ENCODE measurements around the gene CCDC6.
"Not testable (repeated sequence)": the region's sequence is repeated elsewhere in the genome, so short reads cannot be mapped to it uniquely, and the experiment has no call there.

Gene CCDC6

GRCh38 chr10:59805014-59805413 lies 101.3 kb downstream of the CCDC6 start:
- DNase-seq: peak; percentile 2

GRCh38 chr10:59804220-59804619 lies 102.1 kb downstream of the CCDC6 start:
- no peak for DNase-seq

GRCh38 chr10:59803714-59804113 lies 102.6 kb downstream of the CCDC6 start:
- DNase-seq: no peak

- no peak for DNase-seq
Observed at GRCh38 chr10:59801171-59801570, 105.2 kb downstream of the CCDC6 start.

- no peak for DNase-seq
Observed at GRCh38 chr10:59799421-59799820, 106.9 kb downstream of the CCDC6 start.

GRCh38 chr10:59793919-59794318 lies 112.4 kb downstream of the CCDC6 start:
- DNase-seq: no peak

GRCh38 chr10:59792812-59793211 lies 113.5 kb downstream of the CCDC6 start:
- DNase-seq: no peak

- no peak for DNase-seq
Observed at GRCh38 chr10:59791601-59792000, 114.8 kb downstream of the CCDC6 start.

GRCh38 chr10:59790080-59790479 lies 116.3 kb downstream of the CCDC6 start:
- DNase-seq: not testable (repeated sequence)

GRCh38 chr10:59788914-59789313 lies 117.4 kb downstream of the CCDC6 start:
- DNase-seq: not testable (repeated sequence)

GRCh38 chr10:59787032-59787431 lies 119.3 kb downstream of the CCDC6 start:
- not testable (repeated sequence) for DNase-seq

GRCh38 chr10:59785476-59785875 lies 120.9 kb downstream of the CCDC6 start:
- DNase-seq: not testable (repeated sequence)

GRCh38 chr10:59781511-59781910 lies 124.8 kb downstream of the CCDC6 start:
- no peak for DNase-seq

GRCh38 chr10:59779756-59780533 lies 126.4 kb downstream of the CCDC6 start:
- DNase-seq: no peak

GRCh38 chr10:59774451-59774850 lies 131.9 kb downstream of the CCDC6 start:
- DNase-seq: no peak

GRCh38 chr10:59773088-59773487 lies 133.3 kb downstream of the CCDC6 start:
- no peak for DNase-seq

GRCh38 chr10:59771162-59771807 lies 135.1 kb downstream of the CCDC6 start:
- DNase-seq: no peak

GRCh38 chr10:59770689-59771088 lies 135.7 kb downstream of the CCDC6 start:
- DNase-seq: no peak

- DNase-seq: no peak
Observed at GRCh38 chr10:59762505-59762904, 143.9 kb downstream of the CCDC6 start.

- DNase-seq: peak; percentile 12
Observed at GRCh38 chr10:59757966-59758365, 148.4 kb downstream of the CCDC6 start.

GRCh38 chr10:59754951-59755350 lies 151.4 kb downstream of the CCDC6 start:
- no peak for DNase-seq

- DNase-seq: no peak
Observed at GRCh38 chr10:59753267-59753666, 153.1 kb downstream of the CCDC6 start, which contains the start of gene MRLN. TSS of gene MRLN (minus strand) at chr10:59753455.

GRCh38 chr10:59752278-59752940 lies 153.9 kb downstream of the CCDC6 start:
- no peak for DNase-seq
